Natural killer cell (primary cell): ENCODE data around the gene RAPSN. TPM values are rescaled to one million over a fixed set of nuclear protein-coding genes. Genes with fewer than 3 reads are reported as not detected.
A peak's percentile ranks its signal among the peaks of the same experiment; 100 is the strongest.

Experiments
- ATAC-seq, 3 donors: fragments of 150-1000 bp in 2 of 3; fragments of 200-7000 bp in 1 of 3; cut with Tn5 transposase; 1 replicate in 1 of 3; 2 replicates in 2 of 3; pipeline ENCODE4 v1.10.0; 2021; ENCODE audit warnings: mild to moderate bottlenecking in 2 of 3, moderate library complexity in 2 of 3
- DNase-seq, 2 donors: peaks; one replicate each; pipeline versions ENCODE4 v3.0.0 to v3.0.0-alpha.2; 2013 to 2021; ENCODE audit warnings: mixed read lengths in 1 of 2
- H3K27ac ChIP-seq: one replicate; pipeline ENCODE4 v1.5.1; 2013; ENCODE audit warnings: mild to moderate bottlenecking, low read length
- H3K27me3 ChIP-seq: one replicate; pipeline ENCODE4 v1.6.1; 2013; ENCODE audit warnings: low read length; ENCODE audit not compliant: control insufficient read depth, insufficient read depth
- H3K36me3 ChIP-seq: one replicate; pipeline ENCODE4 v1.6.1; 2013; ENCODE audit warnings: low read length; ENCODE audit not compliant: control insufficient read depth, insufficient read depth
- H3K4me1 ChIP-seq: one replicate; pipeline ENCODE4 v1.6.1; 2013; ENCODE audit warnings: low read length; ENCODE audit not compliant: control insufficient read depth, insufficient read depth
- H3K4me3 ChIP-seq: one replicate; pipeline ENCODE4 v1.5.1; 2013; ENCODE audit warnings: low read length
- H3K9me3 ChIP-seq: one replicate; pipeline ENCODE4 v1.6.1; 2013; ENCODE audit warnings: low read length; ENCODE audit not compliant: control insufficient read depth, insufficient read depth
- H3K27ac Mint-ChIP-seq, 2 donors: one replicate each; pipeline ENCODE4 v1.8.0; 2022; ENCODE audit warnings: mild to moderate bottlenecking in 2 of 2, mixed read lengths in 2 of 2, moderate library complexity in 1 of 2
- H3K27me3 Mint-ChIP-seq, 2 donors: one replicate each; pipeline ENCODE4 v1.8.0; 2022; ENCODE audit warnings: low read depth in 2 of 2, mixed read lengths in 2 of 2
- H3K36me3 Mint-ChIP-seq: one replicate; pipeline ENCODE4 v1.8.0; 2022; ENCODE audit warnings: mixed read lengths
- H3K4me1 Mint-ChIP-seq, 2 donors: one replicate each; pipeline ENCODE4 v1.8.0; 2022; ENCODE audit warnings: mixed read lengths in 2 of 2
- H3K4me3 Mint-ChIP-seq: one replicate; pipeline ENCODE4 v1.8.0; 2022; ENCODE audit warnings: mild to moderate bottlenecking, moderate library complexity, mixed read lengths
- H3K9me3 Mint-ChIP-seq, 2 donors: one replicate each; pipeline ENCODE4 v1.8.0; 2022; ENCODE audit warnings: mixed read lengths in 2 of 2
- WGBS: methylation state at CpG from one replicate; pipeline ENCODE4 v1.1.7; 2013; ENCODE audit warnings: missing lambda C conversion rate; ENCODE audit not compliant: insufficient coverage; 5-methylcytosine and 5-hydroxymethylcytosine counted together
- intact Hi-C: fragments of 100-400 bp; cut with micrococcal nuclease; formaldehyde crosslinking; loops from one replicate; pipeline ENCODE4 v1.14.2; 2022
- total RNA-seq, 4 donors: library from RNA; stranded (reverse); fragments of 120-200 nt in 1 of 4; gene quantifications; one replicate each; pipeline versions ENCODE4 v1.2.3 to v1.2.4, GENCODE V29; 2013 to 2022
- TF ChIP-seq, protein P1 (sequence below): fragments of 200-600 bp; IDR thresholded peaks from one replicate; pipeline ENCODE4 v1.8.0; 2022; ENCODE audit warnings: antibody characterized with exemption

The RAPSN gene
- total RNA-seq, 3 donors from 2014 or later (not counting 1 experiment from before 2014, with no cell fraction given): 1.6 to 2.2 (median 1.7) TPM

DNA sequence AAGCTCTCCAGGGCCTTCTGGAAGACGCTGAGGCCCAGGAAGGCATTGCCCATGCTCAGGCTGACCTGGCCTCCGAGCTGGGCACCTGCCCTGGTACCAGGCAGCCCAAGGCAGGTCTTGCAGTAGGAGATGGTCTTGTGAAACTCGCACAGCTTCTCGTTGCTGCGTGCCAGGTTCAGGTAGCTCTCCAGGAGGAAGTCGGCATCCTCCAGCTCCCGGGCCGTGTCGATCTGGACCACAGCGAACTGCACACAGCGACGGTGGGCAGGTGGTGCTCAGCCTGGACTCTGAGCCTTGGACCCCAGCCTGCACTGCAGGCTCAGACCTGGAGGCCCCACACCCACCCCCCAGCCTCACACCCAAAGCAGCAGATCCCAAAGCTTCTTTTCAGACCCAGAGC, 1.0 kb downstream of the RAPSN start:
- Histone ChIP-seq H3K4me1 (no peaks in the 10 kb centered on the region), H3K27me3 (no peaks in the 10 kb centered on the region), H3K9me3 (no peaks in the 10 kb centered on the region), H3K27ac (no peak overlapping the region), H3K36me3 (no peaks in the 10 kb centered on the region), H3K4me3 (no peak overlapping the region)
- 92% methylated on average over 12 of the region's 12 CpGs for WGBS
- H3K9me3 Mint-ChIP-seq: no peaks in the 10 kb centered on the region
- no peak overlapping the region for H3K4me3 Mint-ChIP-seq
- H3K27ac Mint-ChIP-seq: no peak overlapping the region
- intact Hi-C loops: no loop called here
- TF ChIP-seq, protein P1, sequence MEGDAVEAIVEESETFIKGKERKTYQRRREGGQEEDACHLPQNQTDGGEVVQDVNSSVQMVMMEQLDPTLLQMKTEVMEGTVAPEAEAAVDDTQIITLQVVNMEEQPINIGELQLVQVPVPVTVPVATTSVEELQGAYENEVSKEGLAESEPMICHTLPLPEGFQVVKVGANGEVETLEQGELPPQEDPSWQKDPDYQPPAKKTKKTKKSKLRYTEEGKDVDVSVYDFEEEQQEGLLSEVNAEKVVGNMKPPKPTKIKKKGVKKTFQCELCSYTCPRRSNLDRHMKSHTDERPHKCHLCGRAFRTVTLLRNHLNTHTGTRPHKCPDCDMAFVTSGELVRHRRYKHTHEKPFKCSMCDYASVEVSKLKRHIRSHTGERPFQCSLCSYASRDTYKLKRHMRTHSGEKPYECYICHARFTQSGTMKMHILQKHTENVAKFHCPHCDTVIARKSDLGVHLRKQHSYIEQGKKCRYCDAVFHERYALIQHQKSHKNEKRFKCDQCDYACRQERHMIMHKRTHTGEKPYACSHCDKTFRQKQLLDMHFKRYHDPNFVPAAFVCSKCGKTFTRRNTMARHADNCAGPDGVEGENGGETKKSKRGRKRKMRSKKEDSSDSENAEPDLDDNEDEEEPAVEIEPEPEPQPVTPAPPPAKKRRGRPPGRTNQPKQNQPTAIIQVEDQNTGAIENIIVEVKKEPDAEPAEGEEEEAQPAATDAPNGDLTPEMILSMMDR: no peak
- H3K4me1 Mint-ChIP-seq: peaks cover 0 to 6% of the 10 kb centered on the region in 2 donors
- DNase-seq (no peak), ATAC-seq (no peak)
- H3K27me3 Mint-ChIP-seq: no peaks in the 10 kb centered on the region
- H3K36me3 Mint-ChIP-seq: no peaks in the 10 kb centered on the region

DNA sequence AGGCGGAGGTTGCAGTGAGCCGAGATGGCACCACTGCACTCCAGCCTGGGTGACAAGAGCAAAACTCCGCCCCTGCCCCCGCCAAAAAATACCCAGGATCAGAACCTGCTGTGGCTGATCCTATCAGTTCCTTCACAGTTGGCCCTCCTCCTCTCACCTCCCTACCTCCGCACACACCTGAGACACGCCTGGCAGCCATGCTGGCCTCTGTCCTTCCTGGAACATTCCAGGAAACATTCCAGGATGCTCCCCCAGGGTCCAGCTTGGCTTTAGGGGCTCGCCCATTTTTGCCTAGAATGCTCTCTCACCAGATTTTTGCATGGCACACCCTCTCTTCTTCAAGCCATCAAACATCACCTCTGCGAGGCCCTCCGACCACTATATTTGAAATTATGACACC, 2.1 kb downstream of the RAPSN start:
- Histone ChIP-seq H3K9me3 (no peaks in the 10 kb centered on the region), H3K36me3 (no peaks in the 10 kb centered on the region), H3K4me1 (no peaks in the 10 kb centered on the region), H3K27me3 (no peaks in the 10 kb centered on the region), H3K27ac (no peak overlapping the region), H3K4me3 (no peak overlapping the region)
- DNase-seq: no peak
- H3K4me1 Mint-ChIP-seq: peaks cover 0 to 6% of the 10 kb centered on the region in 2 donors
- intact Hi-C loops: no loop called here
- TF ChIP-seq, protein P1: no peak
- no peak overlapping the region for H3K4me3 Mint-ChIP-seq
- H3K27ac Mint-ChIP-seq: peak overlapping the region in 1 of 2 donors; percentile 10
- no peaks in the 10 kb centered on the region for H3K9me3 Mint-ChIP-seq
- ATAC-seq: no peak
- 84% methylated on average over 9 of the region's 9 CpGs for WGBS
- H3K36me3 Mint-ChIP-seq: no peaks in the 10 kb centered on the region
- H3K27me3 Mint-ChIP-seq: no peaks in the 10 kb centered on the region

DNA sequence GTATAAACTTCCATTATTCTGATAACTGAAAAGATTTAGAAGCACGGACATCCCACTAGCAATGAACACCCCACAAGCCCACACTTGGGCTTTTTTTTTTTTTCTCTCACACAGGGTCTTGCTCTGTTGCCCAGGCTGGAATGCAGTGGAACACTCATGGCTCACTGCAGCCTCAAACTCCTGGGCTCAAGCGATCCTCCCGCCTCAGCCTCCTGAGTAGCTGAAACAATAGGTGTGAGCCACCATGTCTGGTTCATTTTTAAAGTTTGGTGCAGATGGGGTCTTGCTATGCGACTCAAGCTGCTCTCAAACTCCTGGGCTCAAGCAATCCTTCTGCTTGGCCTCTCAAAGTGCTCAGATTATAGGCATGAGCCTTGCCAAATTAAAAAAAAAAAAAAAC, 3.1 kb downstream of the RAPSN start:
- Mint-ChIP-seq H3K4me3 (no peak overlapping the region), H3K27ac (no peak overlapping the region), H3K4me1 (peaks cover 0 to 6% of the 10 kb centered on the region in 2 donors), H3K9me3 (no peaks in the 10 kb centered on the region), H3K36me3 (no peaks in the 10 kb centered on the region), H3K27me3 (no peaks in the 10 kb centered on the region)
- intact Hi-C loops: no loop called here
- Histone ChIP-seq H3K36me3 (no peaks in the 10 kb centered on the region), H3K9me3 (no peaks in the 10 kb centered on the region), H3K4me1 (no peaks in the 10 kb centered on the region), H3K4me3 (no peak overlapping the region), H3K27ac (no peak overlapping the region), H3K27me3 (no peaks in the 10 kb centered on the region)
- WGBS: 100% methylated on average over 4 of the region's 4 CpGs
- ATAC-seq (no peak), DNase-seq (no peak)
- TF ChIP-seq, protein P1: no peak

DNA sequence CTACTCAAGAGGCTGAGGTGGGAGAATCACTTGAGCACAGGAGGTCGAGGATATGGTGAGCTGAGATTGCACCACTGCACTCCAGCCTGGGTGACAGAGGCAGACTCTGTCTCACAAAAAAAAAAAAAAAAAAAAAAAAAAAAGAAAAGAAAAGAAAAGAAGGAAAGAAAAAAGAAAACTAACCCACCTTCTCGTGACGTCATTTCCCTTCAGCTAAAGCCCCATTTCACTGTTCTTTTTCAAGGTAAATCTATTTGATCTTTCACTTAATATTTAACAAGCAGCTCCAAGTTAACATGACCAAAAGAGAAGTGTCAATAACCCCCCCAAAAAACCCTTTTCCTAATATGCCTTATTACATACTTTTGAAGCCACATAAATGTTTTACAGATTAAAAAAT, 5.1 kb downstream of the RAPSN start:
- no peak for ATAC-seq
- H3K4me1 Mint-ChIP-seq: peaks cover 0 to 6% of the 10 kb centered on the region in 2 donors
- no peak overlapping the region for H3K27ac Mint-ChIP-seq
- no peak overlapping the region for H3K4me3 Mint-ChIP-seq
- TF ChIP-seq, protein P1: no peak
- Histone ChIP-seq H3K36me3 (no peaks in the 10 kb centered on the region), H3K4me1 (no peaks in the 10 kb centered on the region), H3K27ac (no peak overlapping the region), H3K27me3 (no peaks in the 10 kb centered on the region), H3K4me3 (no peak overlapping the region), H3K9me3 (no peaks in the 10 kb centered on the region)
- H3K36me3 Mint-ChIP-seq: no peaks in the 10 kb centered on the region
- no peaks in the 10 kb centered on the region for H3K9me3 Mint-ChIP-seq
- H3K27me3 Mint-ChIP-seq: no peaks in the 10 kb centered on the region
- intact Hi-C loops: no loop called here
- DNase-seq: no peak
- WGBS: 89% methylated on average over 3 of the region's 3 CpGs
